ENCODE data around the gene GLCCI1.

GLCCI1 gene

GRCh38 chr7:8086239-8086638, 117.6 kb downstream of the GLCCI1 start:
- no peaks in the 10 kb centered on the region for H3K4me1 ChIP-seq (ENCODE audit: insufficient read depth, low read length, severe bottlenecking)
- no peak overlapping the region for H3K4me2 ChIP-seq (ENCODE audit: low read length)
- TF ChIP-seq EZH2 (IDR thresholded peaks at IDR 0.05; ENCODE audit: borderline replicate concordance, low read length): no peak
- TF ChIP-seq, protein P1, sequence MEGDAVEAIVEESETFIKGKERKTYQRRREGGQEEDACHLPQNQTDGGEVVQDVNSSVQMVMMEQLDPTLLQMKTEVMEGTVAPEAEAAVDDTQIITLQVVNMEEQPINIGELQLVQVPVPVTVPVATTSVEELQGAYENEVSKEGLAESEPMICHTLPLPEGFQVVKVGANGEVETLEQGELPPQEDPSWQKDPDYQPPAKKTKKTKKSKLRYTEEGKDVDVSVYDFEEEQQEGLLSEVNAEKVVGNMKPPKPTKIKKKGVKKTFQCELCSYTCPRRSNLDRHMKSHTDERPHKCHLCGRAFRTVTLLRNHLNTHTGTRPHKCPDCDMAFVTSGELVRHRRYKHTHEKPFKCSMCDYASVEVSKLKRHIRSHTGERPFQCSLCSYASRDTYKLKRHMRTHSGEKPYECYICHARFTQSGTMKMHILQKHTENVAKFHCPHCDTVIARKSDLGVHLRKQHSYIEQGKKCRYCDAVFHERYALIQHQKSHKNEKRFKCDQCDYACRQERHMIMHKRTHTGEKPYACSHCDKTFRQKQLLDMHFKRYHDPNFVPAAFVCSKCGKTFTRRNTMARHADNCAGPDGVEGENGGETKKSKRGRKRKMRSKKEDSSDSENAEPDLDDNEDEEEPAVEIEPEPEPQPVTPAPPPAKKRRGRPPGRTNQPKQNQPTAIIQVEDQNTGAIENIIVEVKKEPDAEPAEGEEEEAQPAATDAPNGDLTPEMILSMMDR (IDR thresholded peaks at IDR 0.05; ENCODE audit: low read length): no peak
- no peaks in the 10 kb centered on the region for H3K9me2 ChIP-seq (ENCODE audit: low read depth, low read length)
- no peak overlapping the region for H3K9ac ChIP-seq (ENCODE audit: low read length)
- H3K4me3 ChIP-seq (ENCODE audit: low read depth, low read length, poor library complexity, severe bottlenecking): no peak overlapping the region
- no peaks in the 10 kb centered on the region for H3K9me3 ChIP-seq (ENCODE audit: low read length)
- H3K27me3 ChIP-seq (ENCODE audit: insufficient read depth, low read length): no peaks in the 10 kb centered on the region
- H3K79me2 ChIP-seq (ENCODE audit: insufficient read depth, low read length): no peaks in the 10 kb centered on the region
- no peak overlapping the region for H3K27ac ChIP-seq (ENCODE audit: low read depth, low read length, poor library complexity, severe bottlenecking)
- H2AFZ ChIP-seq (ENCODE audit: low read length): no peak overlapping the region
- no peaks in the 10 kb centered on the region for H3F3A ChIP-seq (ENCODE audit: insufficient read depth, low read length)
- peaks cover 41% of the 10 kb centered on the region for H3K36me3 ChIP-seq (ENCODE audit: insufficient read depth, low read length)
- H4K20me1 ChIP-seq (ENCODE audit: insufficient read depth, low read length): no peaks in the 10 kb centered on the region

DNA sequence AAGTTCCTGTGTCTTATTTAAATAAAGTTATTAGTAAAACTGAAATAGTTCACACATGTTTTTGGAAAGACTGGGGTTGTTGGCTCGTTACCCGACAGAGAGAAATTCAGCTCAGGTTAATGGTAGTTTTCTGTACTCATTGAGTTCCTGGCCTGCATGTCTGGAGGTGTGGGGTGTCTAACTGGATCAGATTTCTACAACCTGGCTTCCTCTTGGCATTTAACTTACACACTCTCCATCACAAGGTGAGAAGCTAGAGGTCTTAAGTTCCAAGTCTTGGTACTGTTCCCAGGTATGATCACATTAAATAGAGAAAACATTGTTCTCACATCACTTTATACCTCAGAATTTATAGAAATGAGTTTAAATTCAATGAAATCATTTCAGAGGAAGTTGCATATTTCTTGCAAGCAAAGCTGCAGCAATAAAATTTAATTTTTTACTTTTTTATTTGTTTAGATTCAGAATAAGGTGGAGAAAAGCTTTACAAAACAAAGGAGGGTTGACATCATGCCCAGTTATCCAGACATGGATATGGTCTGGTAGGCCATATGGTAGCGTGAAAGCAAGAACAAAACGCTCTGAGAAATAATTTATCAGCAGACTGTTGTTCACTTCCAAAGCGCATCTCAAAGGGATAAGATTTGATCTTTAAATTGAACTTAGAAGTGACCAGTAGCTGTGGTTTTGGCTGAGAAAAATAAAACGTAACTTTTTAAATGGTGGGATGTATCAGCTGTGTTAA, 120.6 kb downstream of the GLCCI1 start:
- H3K4me2 ChIP-seq (ENCODE audit: low read length): no peak overlapping the region
- no peak overlapping the region for H3K4me3 ChIP-seq (ENCODE audit: low read depth, low read length, poor library complexity, severe bottlenecking)
- H3K9me2 ChIP-seq (ENCODE audit: low read depth, low read length): no peaks in the 10 kb centered on the region
- TF ChIP-seq, protein P1 (IDR thresholded peaks at IDR 0.05; ENCODE audit: low read length): no peak
- no peak for TF ChIP-seq EZH2 (IDR thresholded peaks at IDR 0.05; ENCODE audit: borderline replicate concordance, low read length)
- no peaks in the 10 kb centered on the region for H3K4me1 ChIP-seq (ENCODE audit: insufficient read depth, low read length, severe bottlenecking)
- peaks cover 35% of the 10 kb centered on the region for H3K36me3 ChIP-seq (ENCODE audit: insufficient read depth, low read length)
- H3K27ac ChIP-seq (ENCODE audit: low read depth, low read length, poor library complexity, severe bottlenecking): no peak overlapping the region
- no peak overlapping the region for H3K9ac ChIP-seq (ENCODE audit: low read length)
- H3K79me2 ChIP-seq (ENCODE audit: insufficient read depth, low read length): no peaks in the 10 kb centered on the region
- H3K27me3 ChIP-seq (ENCODE audit: insufficient read depth, low read length): no peaks in the 10 kb centered on the region
- no peaks in the 10 kb centered on the region for H3K9me3 ChIP-seq (ENCODE audit: low read length)
- no peak overlapping the region for H2AFZ ChIP-seq (ENCODE audit: low read length)
- H4K20me1 ChIP-seq (ENCODE audit: insufficient read depth, low read length): no peaks in the 10 kb centered on the region
- no peaks in the 10 kb centered on the region for H3F3A ChIP-seq (ENCODE audit: insufficient read depth, low read length)

GRCh38 chr7:8092140-8092539, 123.5 kb downstream of the GLCCI1 start:
- Histone ChIP-seq H3F3A (ENCODE audit: insufficient read depth, low read length) (no peaks in the 10 kb centered on the region), H3K9ac (ENCODE audit: low read length) (no peak overlapping the region), H3K79me2 (ENCODE audit: insufficient read depth, low read length) (no peaks in the 10 kb centered on the region), H3K9me2 (ENCODE audit: low read depth, low read length) (no peaks in the 10 kb centered on the region), H2AFZ (ENCODE audit: low read length) (no peak overlapping the region), H3K4me3 (ENCODE audit: low read depth, low read length, poor library complexity, severe bottlenecking) (no peak overlapping the region), H3K4me2 (ENCODE audit: low read length) (no peak overlapping the region), H3K36me3 (ENCODE audit: insufficient read depth, low read length) (peaks cover 7% of the 10 kb centered on the region; the same call in 1 of the 2 replicates), H3K27ac (ENCODE audit: low read depth, low read length, poor library complexity, severe bottlenecking) (no peak overlapping the region), H3K4me1 (ENCODE audit: insufficient read depth, low read length, severe bottlenecking) (no peaks in the 10 kb centered on the region), H4K20me1 (ENCODE audit: insufficient read depth, low read length) (no peaks in the 10 kb centered on the region), H3K9me3 (ENCODE audit: low read length) (0 out of 2 replicates have a peak, but pooled peaks cover 3% of the 10 kb centered on the region), H3K27me3 (ENCODE audit: insufficient read depth, low read length) (no peaks in the 10 kb centered on the region)
- no peak for TF ChIP-seq EZH2 (IDR thresholded peaks at IDR 0.05; ENCODE audit: borderline replicate concordance, low read length)
- TF ChIP-seq, protein P1 (IDR thresholded peaks at IDR 0.05; ENCODE audit: low read length): no peak

Measured in OCI-LY1 (cell line).